Fibroblast of the aortic adventitia (primary cell): Measurements from ENCODE around the gene SUMO3. TPM values are rescaled to one million over a fixed set of nuclear protein-coding genes. Genes with fewer than 3 reads are reported as not detected.

Source experiments
- DNase-seq: peaks from one replicate; pipeline ENCODE4 v3.0.0-alpha.2; 2010; ENCODE audit warnings: low read depth
- H3K4me3 ChIP-seq: 2 replicates; pipeline ENCODE4 v1.5.1; 2011; ENCODE audit warnings: low read depth, mild to moderate bottlenecking, control low read depth, low read length, moderate library complexity
- CTCF ChIP-seq: IDR thresholded peaks from 2 replicates; pipeline ENCODE4 v1.5.1; 2011; ENCODE audit warnings: mild to moderate bottlenecking, low read length, control low read depth, inconsistent platforms; ENCODE audit not compliant: insufficient read depth
- total RNA-seq: library from RNA; depleted of rRNA; stranded (reverse); fragments of >200 nt; gene quantifications from 2 replicates; pipeline ENCODE4 v1.2.3, GENCODE V29; 2012; ENCODE audit warnings: low replicate concordance

SUMO3 gene
- total RNA-seq, 1 donor, result 130 TPM

GRCh38 chr21:44853601-44854390 is 35.9 kb upstream of the SUMO3 start:
- DNase-seq, result no peak
- H3K4me3 ChIP-seq, result no peak overlapping the region
- TF ChIP-seq CTCF, result no peak

DNA sequence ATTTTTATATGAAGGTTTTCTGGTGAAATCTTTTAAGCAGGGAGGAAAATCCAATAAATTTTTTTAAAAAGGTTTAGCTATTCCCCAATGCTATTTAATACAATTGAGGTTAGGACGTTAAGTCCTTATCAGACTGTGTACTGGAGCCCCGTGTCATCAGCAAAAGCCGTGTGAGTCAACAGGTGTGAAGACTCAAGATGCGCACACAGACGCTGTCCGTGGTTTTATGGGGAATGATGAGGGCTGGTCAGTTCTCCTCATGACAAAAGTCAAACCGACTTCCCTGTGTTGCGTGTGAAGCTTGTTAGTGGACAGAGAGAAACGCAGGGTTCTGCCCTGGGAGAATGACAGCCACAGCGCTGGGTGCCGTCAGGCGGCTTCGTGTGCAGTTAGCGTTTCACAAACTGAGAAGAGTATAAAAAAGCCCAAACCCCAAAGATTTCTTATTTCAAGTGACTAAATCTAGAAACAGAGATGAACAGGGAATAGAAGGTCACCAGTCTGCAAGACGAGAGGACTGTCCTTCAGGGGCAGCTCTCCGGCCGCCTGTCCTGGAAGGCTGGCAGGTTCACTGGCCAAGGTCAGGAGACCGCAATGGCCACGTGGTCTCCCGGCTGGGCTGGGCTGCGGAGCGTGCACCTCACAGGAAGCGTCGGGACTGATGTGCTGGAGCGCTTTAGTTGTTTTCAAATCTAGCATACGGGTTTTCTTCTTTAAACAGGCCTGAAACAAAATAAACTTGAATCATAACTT is 33.2 kb upstream of the SUMO3 start:
- TF ChIP-seq CTCF, result no peak
- no peak for DNase-seq
- H3K4me3 ChIP-seq, result no peak overlapping the region

- TF ChIP-seq CTCF, result no peak
- H3K4me3 ChIP-seq, result no peak overlapping the region
- no peak for DNase-seq
Observed at GRCh38 chr21:44850208-44850800, 32.4 kb upstream of the SUMO3 start.

GRCh38 chr21:44849616-44850130 is 31.8 kb upstream of the SUMO3 start:
- H3K4me3 ChIP-seq, result no peak overlapping the region
- TF ChIP-seq CTCF, result no peak
- DNase-seq, result no peak

DNA sequence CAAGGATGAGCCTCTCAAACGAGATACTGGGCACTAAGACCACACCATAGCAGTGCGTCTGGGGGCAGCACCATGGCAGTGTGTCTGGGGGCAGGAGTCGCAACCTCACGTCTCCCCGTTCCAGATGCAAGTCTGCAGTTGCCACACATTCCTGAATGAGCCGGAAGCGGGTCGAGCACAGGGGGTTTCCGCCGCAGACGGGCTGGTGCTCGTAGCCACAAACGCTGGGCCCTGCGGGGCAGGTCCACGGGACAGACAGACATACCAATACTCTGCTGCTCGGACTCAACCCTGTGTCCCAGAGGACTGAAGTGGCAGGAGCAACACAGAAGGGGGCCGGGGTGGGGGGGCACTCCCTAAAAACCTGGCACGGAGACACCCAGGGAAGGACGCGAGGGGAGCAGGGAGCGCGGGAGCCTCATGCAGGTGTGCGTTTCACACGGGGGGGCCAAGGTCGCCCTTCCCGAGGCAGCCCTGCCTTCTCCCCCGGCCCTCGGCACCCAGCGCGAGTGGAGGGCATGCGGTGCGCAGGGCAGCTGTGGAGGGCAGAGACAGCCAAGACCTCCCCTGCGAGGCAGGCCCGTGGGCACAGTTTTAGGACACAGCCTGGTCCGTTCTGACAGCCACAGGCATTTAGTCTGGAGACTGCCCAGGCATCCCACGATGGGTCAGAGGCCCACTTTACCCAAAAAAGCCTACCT is 31.1 kb upstream of the SUMO3 start:
- no peak for DNase-seq
- H3K4me3 ChIP-seq, result no peak overlapping the region
- TF ChIP-seq CTCF, result no peak

- no peak for DNase-seq
- TF ChIP-seq CTCF, result no peak
- no peak overlapping the region for H3K4me3 ChIP-seq
Observed at GRCh38 chr21:44847261-44848056, 29.6 kb upstream of the SUMO3 start.
